ENCODE data around the gene EPHA10.

Gene EPHA10

GRCh38 chr1:37755290-37755689 lies 9.6 kb downstream of the EPHA10 start:
- TF ChIP-seq CTCF (IDR thresholded peaks at IDR 0.05; ENCODE audit: unreplicated experiment in 3 of 3): no peak
- no peak overlapping the region for H3K27ac Mint-ChIP-seq
- no peaks in the 10 kb centered on the region for H3K4me1 Mint-ChIP-seq
- H3K27me3 Mint-ChIP-seq (ENCODE audit: low read depth): peaks cover 24% of the 10 kb centered on the region
- no peaks in the 10 kb centered on the region for H3K9me3 Mint-ChIP-seq
- no peak overlapping the region for H3K4me3 Mint-ChIP-seq
- no peaks in the 10 kb centered on the region for H3K36me3 Mint-ChIP-seq (ENCODE audit: low read depth)

GRCh38 chr1:37753473-37754321 lies 11.2 kb downstream of the EPHA10 start:
- Mint-ChIP-seq H3K36me3 (ENCODE audit: low read depth) (no peaks in the 10 kb centered on the region), H3K9me3 (no peaks in the 10 kb centered on the region), H3K27me3 (ENCODE audit: low read depth) (peaks cover 34% of the 10 kb centered on the region), H3K27ac (no peak overlapping the region), H3K4me1 (no peaks in the 10 kb centered on the region), H3K4me3 (peak overlapping the region; percentile 67 to 72 (median 69))
- TF ChIP-seq CTCF (IDR thresholded peaks at IDR 0.05; ENCODE audit: unreplicated experiment in 3 of 3): no peak

- Mint-ChIP-seq H3K27ac (no peak overlapping the region), H3K27me3 (ENCODE audit: low read depth) (peaks cover 39% of the 10 kb centered on the region), H3K36me3 (ENCODE audit: low read depth) (no peaks in the 10 kb centered on the region), H3K4me3 (peak overlapping the region; percentile 67 to 75 (median 74)), H3K9me3 (peaks cover 3% of the 10 kb centered on the region), H3K4me1 (no peaks in the 10 kb centered on the region)
- TF ChIP-seq CTCF (IDR thresholded peaks at IDR 0.05; ENCODE audit: unreplicated experiment in 3 of 3): no peak
These were observed 12.1 kb downstream of the EPHA10 start for GRCh38 chr1:37752583-37753471.

- H3K4me3 Mint-ChIP-seq: peak overlapping the region; percentile 56 to 75 (median 74)
- no peaks in the 10 kb centered on the region for H3K36me3 Mint-ChIP-seq (ENCODE audit: low read depth)
- no peak overlapping the region for H3K27ac Mint-ChIP-seq
- no peaks in the 10 kb centered on the region for H3K4me1 Mint-ChIP-seq
- peaks cover 5% of the 10 kb centered on the region for H3K9me3 Mint-ChIP-seq
- H3K27me3 Mint-ChIP-seq (ENCODE audit: low read depth): peaks cover 46% of the 10 kb centered on the region
- no peak for TF ChIP-seq CTCF (IDR thresholded peaks at IDR 0.05; ENCODE audit: unreplicated experiment in 3 of 3)
These were observed 12.7 kb downstream of the EPHA10 start for GRCh38 chr1:37752213-37752582.

- Mint-ChIP-seq H3K4me3 (no peak overlapping the region), H3K27ac (no peak overlapping the region), H3K4me1 (no peaks in the 10 kb centered on the region), H3K27me3 (ENCODE audit: low read depth) (peaks cover 61% of the 10 kb centered on the region), H3K9me3 (peaks cover 10% of the 10 kb centered on the region), H3K36me3 (ENCODE audit: low read depth) (no peaks in the 10 kb centered on the region)
- no peak for TF ChIP-seq CTCF (IDR thresholded peaks at IDR 0.05; ENCODE audit: unreplicated experiment in 3 of 3)
These were observed 16.4 kb downstream of the EPHA10 start for GRCh38 chr1:37748565-37748964.
